GM13976 (cell line): ENCODE results near the gene GXYLT2.
A peak's percentile ranks its signal among the peaks of the same experiment; 100 is the strongest.

Experiments used
- DNase-seq: peaks from one replicate; pipeline ENCODE4 v3.0.0; 2012; ENCODE audit warnings: low spot score
- CTCF ChIP-seq: IDR thresholded peaks from 2 replicates; pipeline ENCODE4 v1.5.1; 2012; ENCODE audit warnings: borderline replicate concordance, mild to moderate bottlenecking; ENCODE audit not compliant: insufficient read depth; ENCODE audit errors: extremely low read depth, missing control alignments, control extremely low read depth
- in situ Hi-C: fragments of 300-500 bp; cut with MboI; formaldehyde crosslinking; loops from one replicate; pipeline ENCODE4 v1.12.0; 2022; ENCODE audit warnings: low sequenced_read_pairs, mixed read lengths, inconsistent platforms; ENCODE audit not compliant: unreplicated experiment

Gene GXYLT2

DNA sequence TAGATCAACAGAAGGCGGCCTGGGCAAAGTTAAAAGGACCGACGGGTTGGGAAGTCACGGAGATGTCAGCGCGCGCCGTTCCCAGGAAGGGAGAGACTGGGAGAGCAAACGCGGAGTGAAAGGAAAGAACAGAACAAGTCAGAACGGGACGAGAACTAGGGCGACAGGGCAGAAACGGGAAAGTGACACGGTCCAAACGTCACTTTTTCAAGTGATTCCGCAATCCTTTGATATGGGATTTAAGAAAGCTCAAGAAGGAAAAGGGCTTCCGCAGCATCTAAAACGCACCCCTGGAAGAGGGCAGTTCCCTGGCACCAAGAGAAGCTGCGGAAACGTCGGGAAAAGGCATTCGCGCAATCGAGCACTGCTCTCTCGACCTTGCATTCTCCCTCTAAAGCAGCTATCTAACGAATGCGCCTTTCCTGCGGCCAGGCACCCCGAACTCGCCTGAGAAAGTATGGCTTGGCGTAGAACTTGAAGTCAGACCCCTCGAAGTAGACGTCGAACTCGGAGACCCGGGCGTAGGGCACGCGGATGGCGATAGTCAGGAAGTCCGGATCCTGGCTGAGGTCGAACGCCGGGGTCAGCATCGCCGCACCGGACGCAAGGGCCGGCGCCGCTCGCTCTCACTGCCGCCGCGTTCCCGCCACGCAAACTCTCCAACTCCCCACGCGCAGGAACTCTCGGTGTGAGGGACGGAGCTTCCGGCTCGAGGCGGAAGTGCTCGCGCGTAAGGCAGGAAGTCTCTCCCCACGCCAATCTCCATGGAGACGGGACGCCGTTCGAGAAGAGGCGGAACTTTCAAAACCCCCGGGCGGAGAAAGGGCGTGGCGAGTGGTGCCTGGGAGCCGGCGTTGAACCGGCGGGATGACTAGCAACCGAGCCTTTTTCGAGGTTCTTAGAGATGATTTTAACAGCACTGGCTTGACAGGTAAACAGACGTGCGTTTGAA lies 39.8 kb upstream of the GXYLT2 start, which contains the start of gene SHQ1:
SHQ1 (minus strand) TSS at position 695 of the 952 bp plus-strand sequence; CDS start at position 590, 105 bp downstream.
- no peak for TF ChIP-seq CTCF
- peak; percentile 93 for DNase-seq
- in situ Hi-C loops, result no loop called here

- peak; percentile 55 for DNase-seq
- no peak for TF ChIP-seq CTCF
- in situ Hi-C loops, result no loop called here
Measured at GRCh38 chr3:72848703-72849081, 39.2 kb upstream of the GXYLT2 start.

- no peak for DNase-seq
- TF ChIP-seq CTCF, result no peak
- in situ Hi-C loops, result no loop called here
Measured at GRCh38 chr3:72855001-72855400, 32.8 kb upstream of the GXYLT2 start.

DNA sequence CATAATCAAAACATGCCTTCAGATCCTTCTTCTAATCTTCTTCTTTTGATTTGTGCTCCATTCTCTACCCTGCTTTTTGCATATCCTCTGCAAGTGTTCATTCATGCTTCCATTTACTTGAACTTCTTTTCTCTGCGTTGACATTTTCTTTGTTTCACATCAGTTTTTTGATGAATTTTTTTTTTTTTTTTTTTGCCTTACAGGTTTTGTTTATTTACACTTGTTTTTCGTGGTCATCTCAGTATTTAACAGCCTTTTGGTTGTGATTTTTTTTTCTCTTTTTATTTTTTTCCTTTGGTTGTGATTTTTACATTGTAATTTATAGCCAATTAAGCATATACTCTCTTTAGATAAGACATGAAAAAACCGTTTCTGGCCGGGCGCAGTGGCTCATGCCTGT lies 27.8 kb upstream of the GXYLT2 start:
- in situ Hi-C loops, result no loop called here
- no peak for DNase-seq

DNA sequence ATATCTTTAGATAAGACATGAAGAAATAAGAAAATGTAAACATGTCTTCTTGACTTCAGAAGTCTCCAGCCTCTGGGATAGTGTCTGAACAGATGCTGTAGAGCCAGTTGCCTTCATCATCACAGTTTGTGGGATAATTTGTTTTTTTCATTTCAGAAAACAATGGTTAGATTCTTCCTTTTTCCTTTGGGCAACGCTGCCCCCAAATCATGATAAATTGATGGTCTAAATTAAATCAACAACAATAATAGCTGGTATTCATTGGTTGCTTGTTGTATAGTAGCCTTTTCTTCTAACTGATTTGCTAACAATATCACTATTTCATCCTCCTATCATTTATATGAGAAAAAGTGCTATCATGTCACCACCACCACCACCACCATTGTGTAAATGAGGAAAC lies 27.0 kb upstream of the GXYLT2 start:
- in situ Hi-C loops, result no loop called here
- TF ChIP-seq CTCF, result no peak
- no peak for DNase-seq

More for the DNA sequence above, 27.8 kb upstream of the GXYLT2 start:
- no peak for TF ChIP-seq CTCF

- no peak for DNase-seq
- TF ChIP-seq CTCF, result no peak
- in situ Hi-C loops, result no loop called here
Measured at GRCh38 chr3:72862314-72863090, 25.3 kb upstream of the GXYLT2 start.
